Kidney epithelial cell (primary cell): ENCODE data around the gene RAPGEFL1. TPM values are rescaled to one million over a fixed set of nuclear protein-coding genes. Genes with fewer than 3 reads are reported as not detected.
"Not testable (repeated sequence)": the region's sequence is repeated elsewhere in the genome, so short reads cannot be mapped to it uniquely, and the experiment has no call there.

Source experiments
- DNase-seq: peaks from one replicate; pipeline ENCODE4 v3.0.0-alpha.2; 2010; ENCODE audit warnings: low read depth
- H3K27me3 ChIP-seq: 2 replicates; pipeline ENCODE4 v1.6.0; 2011; ENCODE audit warnings: low read length; ENCODE audit not compliant: control insufficient read depth, insufficient read depth
- H3K36me3 ChIP-seq: 2 replicates; pipeline ENCODE4 v1.5.1; 2011; ENCODE audit warnings: low read length; ENCODE audit not compliant: control insufficient read depth, insufficient read depth
- H3K4me3 ChIP-seq: 2 replicates; pipeline ENCODE4 v1.5.1; 2011; ENCODE audit warnings: low read depth, mild to moderate bottlenecking, control low read depth, low read length
- total RNA-seq: library from RNA; depleted of rRNA; stranded (reverse); fragments of >200 nt; gene quantifications from 2 replicates; pipeline ENCODE4 v1.2.3, GENCODE V29; 2015
- TF ChIP-seq, protein P1 (sequence below): IDR thresholded peaks from 2 replicates; pipeline ENCODE4 v1.5.1; 2011; ENCODE audit warnings: mild to moderate bottlenecking, moderate library complexity, low read length, control low read depth, inconsistent platforms; ENCODE audit not compliant: insufficient read depth, poor library complexity, severe bottlenecking

The RAPGEFL1 gene
- total RNA-seq, 1 donor from 2014 or later = 3.4 TPM

- peak; percentile 44 for DNase-seq
Observed at GRCh38 chr17:40191237-40192208, 14.3 kb downstream of the RAPGEFL1 start.

DNA sequence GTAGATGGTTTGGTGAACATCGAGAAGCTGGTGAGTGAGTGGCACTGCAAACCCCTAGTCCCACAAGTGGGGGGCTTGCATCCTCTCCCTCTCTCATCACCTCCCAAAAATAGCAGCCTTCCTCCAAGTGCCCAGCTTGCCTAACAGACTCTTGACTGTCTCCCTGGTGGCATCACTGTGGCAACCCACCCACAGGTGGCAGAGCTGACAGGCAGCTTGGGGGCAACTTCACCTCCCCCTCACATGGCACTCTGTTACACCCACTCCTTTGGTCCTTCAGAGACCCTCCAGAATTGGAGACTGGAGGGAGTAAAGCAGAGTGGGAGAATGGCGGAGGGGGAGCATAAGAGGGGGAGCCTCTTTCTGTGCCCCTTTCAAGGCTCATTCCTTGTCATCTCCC lies 15.7 kb downstream of the RAPGEFL1 start:
- no peak for DNase-seq
- TF ChIP-seq, protein P1, sequence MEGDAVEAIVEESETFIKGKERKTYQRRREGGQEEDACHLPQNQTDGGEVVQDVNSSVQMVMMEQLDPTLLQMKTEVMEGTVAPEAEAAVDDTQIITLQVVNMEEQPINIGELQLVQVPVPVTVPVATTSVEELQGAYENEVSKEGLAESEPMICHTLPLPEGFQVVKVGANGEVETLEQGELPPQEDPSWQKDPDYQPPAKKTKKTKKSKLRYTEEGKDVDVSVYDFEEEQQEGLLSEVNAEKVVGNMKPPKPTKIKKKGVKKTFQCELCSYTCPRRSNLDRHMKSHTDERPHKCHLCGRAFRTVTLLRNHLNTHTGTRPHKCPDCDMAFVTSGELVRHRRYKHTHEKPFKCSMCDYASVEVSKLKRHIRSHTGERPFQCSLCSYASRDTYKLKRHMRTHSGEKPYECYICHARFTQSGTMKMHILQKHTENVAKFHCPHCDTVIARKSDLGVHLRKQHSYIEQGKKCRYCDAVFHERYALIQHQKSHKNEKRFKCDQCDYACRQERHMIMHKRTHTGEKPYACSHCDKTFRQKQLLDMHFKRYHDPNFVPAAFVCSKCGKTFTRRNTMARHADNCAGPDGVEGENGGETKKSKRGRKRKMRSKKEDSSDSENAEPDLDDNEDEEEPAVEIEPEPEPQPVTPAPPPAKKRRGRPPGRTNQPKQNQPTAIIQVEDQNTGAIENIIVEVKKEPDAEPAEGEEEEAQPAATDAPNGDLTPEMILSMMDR = no peak
- Histone ChIP-seq H3K27me3 (no peaks in the 10 kb centered on the region), H3K36me3 (no peaks in the 10 kb centered on the region), H3K4me3 (no peak overlapping the region)

More at GRCh38 chr17:40191237-40192208, 14.3 kb downstream of the RAPGEFL1 start:
- Histone ChIP-seq H3K36me3 (no peaks in the 10 kb centered on the region), H3K4me3 (peak overlapping the region; percentile 49), H3K27me3 (no peaks in the 10 kb centered on the region)
- TF ChIP-seq, protein P1 = peak; percentile 87

DNA sequence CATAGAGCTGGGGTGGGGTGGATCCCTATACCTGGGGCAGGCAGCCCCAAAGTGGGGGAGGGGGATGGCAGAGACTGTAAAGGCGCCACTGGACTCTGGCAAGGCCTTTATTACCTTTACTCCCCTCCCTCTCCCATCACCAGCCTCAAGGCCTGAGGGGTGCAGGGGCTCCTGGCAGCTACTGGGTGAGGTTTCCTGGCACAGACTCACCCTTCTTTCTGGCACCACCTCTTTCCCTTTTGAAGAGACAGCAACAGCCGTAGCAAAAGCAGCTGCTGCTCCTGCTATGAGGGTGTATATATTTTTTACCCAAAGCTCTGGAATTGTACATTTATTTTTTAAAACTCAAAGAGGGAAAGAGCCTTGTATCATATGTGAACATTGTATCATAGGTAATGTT lies 17.6 kb downstream of the RAPGEFL1 start:
- Histone ChIP-seq H3K36me3 (no peaks in the 10 kb centered on the region), H3K4me3 (no peak overlapping the region), H3K27me3 (no peaks in the 10 kb centered on the region)
- DNase-seq = no peak
- TF ChIP-seq, protein P1 = no peak

DNA sequence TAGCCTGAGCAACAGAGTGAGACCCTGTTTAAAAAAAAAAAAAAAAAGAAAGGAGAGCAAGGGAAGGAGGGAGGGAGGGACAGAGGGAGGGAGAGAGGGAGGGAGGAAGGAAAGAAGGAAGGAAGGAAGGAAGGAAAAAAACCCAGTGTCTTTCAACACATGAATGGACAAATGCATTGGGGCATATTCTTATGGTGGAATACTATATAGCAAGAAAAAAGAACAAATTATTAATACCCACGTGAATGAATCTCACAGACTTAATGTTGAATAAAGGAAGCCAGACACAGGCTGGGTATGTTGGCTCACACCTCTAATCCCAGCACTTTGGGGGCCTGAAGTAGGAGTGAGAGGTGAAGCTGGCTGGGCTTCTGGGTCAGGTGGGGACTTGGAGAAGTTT lies 20.3 kb downstream of the RAPGEFL1 start:
- DNase-seq = no peak
- Histone ChIP-seq H3K36me3 (no peaks in the 10 kb centered on the region), H3K27me3 (no peaks in the 10 kb centered on the region), H3K4me3 (no peak overlapping the region)
- TF ChIP-seq, protein P1 = no peak

DNA sequence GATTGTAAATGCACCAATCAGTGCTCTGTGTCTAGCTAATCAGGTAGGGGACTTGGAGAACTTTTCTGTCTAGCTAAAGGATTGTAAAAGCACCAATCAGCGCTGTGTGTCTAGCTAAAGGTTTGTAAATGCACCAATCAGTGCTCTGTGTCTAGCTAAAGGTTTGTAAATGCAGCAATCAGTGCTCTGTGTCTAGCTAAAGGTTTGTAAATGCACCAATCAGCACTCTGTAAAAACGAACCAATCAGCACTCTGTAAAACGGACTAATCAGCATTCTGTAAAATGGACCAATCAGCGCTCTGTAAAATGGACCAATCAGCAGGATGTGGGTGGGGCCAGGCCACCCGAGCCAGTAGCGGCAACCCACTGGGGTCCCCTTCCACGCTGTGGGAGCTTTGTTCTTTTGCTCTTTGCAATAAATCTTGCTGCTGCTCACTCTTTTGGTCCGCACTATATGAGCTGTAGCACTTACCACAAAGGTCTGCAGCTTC lies 20.7 kb downstream of the RAPGEFL1 start:
- H3K27me3 ChIP-seq = not testable (repeated sequence)

GRCh38 chr17:40198576-40198975 lies 21.3 kb downstream of the RAPGEFL1 start:
- TF ChIP-seq, protein P1 = no peak
- H3K36me3 ChIP-seq = no peaks in the 10 kb centered on the region
- H3K4me3 ChIP-seq = no peak overlapping the region
- no peaks in the 10 kb centered on the region for H3K27me3 ChIP-seq
- no peak for DNase-seq

More for the DNA sequence above, 20.7 kb downstream of the RAPGEFL1 start:
- not testable (repeated sequence) for DNase-seq, H3K4me3 ChIP-seq, H3K36me3 ChIP-seq
